ENCODE measurements around the gene CD83.
A peak's percentile ranks its signal among the peaks of the same experiment; 100 is the strongest.
"Not testable (repeated sequence)": the region's sequence is repeated elsewhere in the genome, so short reads cannot be mapped to it uniquely, and the experiment has no call there.

CD83 gene, protein sequence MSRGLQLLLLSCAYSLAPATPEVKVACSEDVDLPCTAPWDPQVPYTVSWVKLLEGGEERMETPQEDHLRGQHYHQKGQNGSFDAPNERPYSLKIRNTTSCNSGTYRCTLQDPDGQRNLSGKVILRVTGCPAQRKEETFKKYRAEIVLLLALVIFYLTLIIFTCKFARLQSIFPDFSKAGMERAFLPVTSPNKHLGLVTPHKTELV

DNA sequence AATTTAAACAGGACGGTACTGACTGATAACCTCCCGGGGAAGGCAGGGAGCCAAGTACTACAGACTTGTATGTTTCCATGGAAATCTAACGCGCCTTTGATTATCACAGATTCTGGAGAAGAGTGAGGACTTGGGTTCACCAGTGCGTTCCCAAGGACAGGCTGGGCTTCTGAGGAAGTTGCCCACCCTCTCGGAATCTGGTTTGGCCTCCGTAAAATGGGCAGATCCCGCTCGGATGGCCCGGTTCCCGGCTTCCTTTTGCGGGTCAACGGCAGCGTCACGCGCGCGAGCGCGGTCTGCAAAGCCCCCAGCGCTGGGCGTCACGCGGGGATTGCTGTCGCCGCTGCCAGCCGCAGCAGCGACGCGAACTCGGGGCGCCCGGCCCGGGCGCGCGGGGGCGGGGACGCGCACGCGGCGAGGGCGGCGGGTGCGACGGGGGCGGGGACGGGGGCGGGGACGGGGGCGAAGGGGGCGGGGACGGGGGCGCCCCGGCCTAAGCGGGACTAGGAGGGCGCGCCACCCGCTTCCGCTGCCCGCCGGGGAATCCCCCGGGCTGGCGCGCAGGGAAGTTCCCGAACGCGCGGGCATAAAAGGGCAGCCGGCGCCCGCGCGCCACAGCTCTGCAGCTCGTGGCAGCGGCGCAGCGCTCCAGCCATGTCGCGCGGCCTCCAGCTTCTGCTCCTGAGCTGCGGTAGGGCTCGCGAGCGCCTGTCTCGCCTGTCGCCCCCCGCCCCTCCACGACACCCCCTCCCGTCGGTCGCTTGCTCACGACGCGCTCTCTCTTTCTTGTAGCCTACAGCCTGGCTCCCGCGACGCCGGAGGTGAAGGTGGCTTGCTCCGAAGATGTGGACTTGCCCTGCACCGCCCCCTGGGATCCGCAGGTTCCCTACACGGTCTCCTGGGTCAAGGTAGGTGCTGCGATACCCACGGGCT, at the start of gene CD83:
Gene CD83 (plus strand): TSS at position 615 of the 933 bp plus-strand sequence. CDS start 40 bp downstream, at position 655.
- peak within 1 kb of the TSS; percentile 67 for H3K4me3 ChIP-seq (ENCODE audit: low read depth, low read length)
- no peak for DNase-seq (ENCODE audit: low read depth)

DNA sequence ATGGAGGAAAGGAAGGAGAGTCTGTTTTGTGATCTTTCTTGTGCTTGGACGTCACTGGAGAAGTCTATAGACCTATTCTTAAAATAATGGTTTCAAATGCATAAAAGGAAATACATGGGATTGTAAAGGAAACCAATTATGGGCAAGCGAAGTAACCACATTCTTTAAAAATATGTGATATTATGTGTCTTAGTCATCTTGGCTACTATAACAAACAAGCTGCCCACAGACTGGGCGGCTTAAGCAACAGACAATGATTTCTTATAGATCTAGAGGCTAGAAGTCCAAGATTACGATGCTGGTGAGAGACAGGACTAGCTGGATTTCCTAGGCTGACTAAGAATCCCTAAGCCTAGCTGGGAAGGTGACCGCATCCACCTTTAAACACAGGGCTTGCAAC, 49.4 kb upstream of the CD83 start:
- peak; percentile 76 for DNase-seq (ENCODE audit: low read depth)
- H3K4me3 ChIP-seq (ENCODE audit: low read depth, low read length): no peak overlapping the region

DNA sequence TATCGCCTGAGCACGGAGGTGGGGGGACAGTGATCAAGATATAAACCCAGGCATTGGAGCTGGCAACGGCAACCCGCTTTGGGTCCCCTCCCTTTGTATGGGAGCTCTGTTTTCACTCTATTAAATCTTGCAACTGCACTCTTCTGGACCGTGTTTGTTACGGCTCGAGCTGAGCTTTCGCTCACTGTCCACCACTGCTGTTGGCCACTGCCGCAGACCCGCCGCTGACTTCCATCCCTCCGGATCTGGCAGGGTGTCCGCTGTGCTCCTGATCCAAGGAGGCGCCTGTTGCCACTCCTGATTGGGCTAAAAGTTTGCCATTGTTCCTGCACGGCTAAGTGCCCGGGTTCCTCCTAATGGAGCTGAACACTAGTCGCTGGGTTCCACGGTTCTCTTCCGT, 48.9 kb upstream of the CD83 start:
- no peak for DNase-seq (ENCODE audit: low read depth)
- no peak overlapping the region for H3K4me3 ChIP-seq (ENCODE audit: low read depth, low read length)

DNA sequence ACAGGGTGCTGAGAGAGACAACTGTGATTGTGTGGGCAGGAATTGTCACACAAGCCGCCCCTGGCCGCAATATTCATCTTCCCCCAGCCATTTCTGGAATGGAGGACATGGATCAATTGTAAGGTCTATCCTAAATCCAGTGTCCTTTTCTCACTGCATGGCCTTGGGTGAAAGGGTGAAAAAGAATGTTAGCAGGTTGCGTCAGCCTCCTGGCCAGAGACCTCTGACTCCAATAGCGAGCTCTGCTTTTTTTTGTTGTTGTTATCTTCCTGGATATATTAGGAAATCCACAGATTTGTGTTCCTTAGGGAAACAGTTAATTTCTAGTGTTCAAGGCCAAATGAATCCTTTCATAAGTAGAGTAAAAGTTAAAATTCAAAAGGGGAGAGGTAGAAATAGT, 47.1 kb upstream of the CD83 start:
- no peak for DNase-seq (ENCODE audit: low read depth)
- H3K4me3 ChIP-seq (ENCODE audit: low read depth, low read length): no peak overlapping the region

DNA sequence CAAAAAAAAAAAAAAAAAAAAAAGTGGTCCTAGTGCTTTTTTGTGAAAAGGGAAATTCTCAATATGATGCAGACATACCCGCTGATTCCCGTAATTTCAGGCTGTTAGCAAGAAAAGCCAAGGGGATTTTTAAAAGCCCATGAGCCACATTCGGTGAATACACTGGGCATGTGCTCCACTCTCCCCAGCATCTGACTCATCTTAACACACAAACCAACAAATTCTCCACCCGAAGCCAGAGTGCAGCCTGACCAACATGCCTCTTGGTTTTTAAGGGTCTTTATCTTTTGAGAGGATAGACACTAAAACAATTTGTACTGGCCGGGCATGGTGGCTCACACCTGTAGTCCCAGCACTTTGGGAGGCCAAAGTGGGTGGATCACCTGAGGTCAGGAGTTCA, 45.5 kb upstream of the CD83 start:
- DNase-seq (ENCODE audit: low read depth): no peak
- no peak overlapping the region for H3K4me3 ChIP-seq (ENCODE audit: low read depth, low read length)

DNA sequence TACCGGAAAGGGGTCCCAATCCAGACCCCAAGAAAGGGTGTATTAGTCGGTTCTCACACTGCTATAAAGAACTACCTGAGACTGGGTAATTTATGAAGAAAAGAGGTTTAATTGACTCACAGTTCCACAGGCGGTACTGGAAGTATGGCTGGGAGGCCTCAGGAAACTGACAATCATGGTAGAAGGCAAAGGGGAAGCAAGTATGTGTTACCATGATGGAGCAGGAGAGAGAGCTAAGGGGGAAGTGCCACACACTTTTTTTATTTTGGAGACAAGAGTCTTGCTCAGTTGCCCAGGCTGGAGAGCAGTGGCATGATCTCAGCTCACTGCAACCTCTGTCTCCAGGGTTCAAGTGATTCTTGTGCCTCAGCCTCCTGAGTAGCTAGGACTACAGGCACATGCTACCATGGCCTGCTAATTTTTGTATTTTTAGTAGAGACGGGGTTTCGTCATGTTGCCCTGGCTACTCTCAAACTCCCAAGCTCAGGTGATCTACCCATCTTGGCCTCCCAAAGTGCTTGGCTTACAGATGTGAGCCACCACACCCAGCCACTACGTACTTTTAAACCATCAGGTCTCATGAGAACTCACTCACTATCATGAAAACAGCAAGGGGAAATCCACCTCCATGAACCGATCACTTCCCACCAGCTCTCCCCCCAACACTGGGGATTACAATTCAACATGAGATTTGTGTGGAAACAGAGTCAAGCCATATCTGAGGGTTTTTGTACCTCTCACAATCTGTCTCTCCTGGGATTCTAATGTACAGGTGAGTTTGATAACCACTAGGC, 43.8 kb upstream of the CD83 start:
- not testable (repeated sequence) for H3K4me3 ChIP-seq (ENCODE audit: low read depth, low read length); DNase-seq (ENCODE audit: low read depth)

DNA sequence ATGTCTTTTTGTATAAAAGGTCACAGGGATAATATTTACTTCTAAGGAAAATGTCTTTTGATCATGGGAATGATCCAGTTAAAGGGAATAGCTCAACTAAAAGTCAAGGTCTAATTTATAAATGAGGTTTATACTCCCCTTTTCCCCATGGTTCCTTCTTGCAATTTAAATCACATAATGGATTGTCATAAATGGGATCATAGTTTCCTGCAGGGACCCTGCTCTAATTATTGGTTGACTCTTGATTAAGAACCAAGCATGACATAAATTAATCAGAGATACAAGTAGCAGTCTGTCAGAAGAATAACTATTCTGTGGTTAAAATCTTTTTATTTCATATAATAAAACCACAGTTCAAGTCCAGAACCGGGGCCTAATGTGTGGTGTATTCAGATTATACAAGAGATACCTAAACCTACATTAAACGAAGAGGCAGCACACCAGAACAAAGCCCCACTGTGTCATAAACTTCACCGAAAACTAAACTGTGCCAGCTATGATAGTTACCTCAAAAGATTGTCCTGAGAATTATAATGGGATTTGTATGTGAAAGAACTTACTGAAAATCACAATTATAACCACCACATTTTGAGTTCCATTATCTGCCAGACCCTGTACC, 43.0 kb upstream of the CD83 start:
- H3K4me3 ChIP-seq (ENCODE audit: low read depth, low read length): peak overlapping the region; percentile 18
- no peak for DNase-seq (ENCODE audit: low read depth)

DNA sequence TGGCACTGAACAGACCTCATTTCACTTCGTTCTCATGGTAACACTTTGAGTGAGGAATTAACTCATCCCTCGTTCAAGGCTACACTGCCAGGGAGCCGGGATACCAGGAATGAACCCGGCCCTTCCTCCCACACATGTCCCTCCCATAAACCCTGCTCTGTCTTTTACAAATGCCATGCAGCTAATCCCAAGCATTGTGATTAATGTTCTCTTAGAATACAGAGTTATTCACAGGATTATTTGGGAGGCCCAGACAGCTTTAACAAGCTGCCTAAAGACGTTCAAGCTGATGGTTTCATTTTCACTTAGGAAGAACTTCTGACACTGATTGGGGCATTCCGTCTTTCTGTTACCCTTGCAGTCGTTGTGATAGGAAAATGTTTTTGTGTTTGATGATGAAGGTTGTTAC, 42.5 kb upstream of the CD83 start:
- DNase-seq (ENCODE audit: low read depth): no peak
- peak overlapping the region; percentile 18 for H3K4me3 ChIP-seq (ENCODE audit: low read depth, low read length)

DNA sequence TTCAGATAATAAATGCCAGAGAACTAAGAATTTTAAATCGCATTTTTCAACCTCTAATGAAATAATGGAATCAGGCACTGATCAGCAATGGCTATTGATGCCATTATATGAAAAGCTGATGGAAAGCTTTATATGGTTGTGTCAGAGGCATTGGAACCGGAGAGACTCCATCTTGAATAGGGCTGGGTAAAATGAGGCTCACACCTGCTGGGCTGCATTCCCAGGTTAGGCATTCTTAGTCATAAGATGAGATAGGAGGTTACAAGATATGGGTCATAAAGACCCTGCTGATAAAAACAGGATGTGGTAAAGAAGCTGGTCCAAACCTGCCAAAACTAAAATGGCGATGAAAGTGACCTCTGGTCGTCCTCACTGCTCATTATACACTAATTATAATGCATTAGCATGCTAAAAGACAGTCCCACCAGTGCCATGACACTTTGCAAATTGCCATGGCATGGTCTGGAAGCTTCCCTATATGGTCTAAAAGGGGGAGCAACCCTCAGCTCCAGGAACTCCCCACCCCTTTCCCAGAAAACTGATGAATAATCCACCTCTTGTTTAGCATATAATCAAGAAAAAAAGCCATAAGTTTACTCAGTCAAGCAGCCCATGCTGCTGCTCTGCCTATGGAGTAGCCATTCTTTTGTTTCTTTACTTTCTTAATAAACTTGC, 40.2 kb upstream of the CD83 start:
- DNase-seq (ENCODE audit: low read depth): no peak
- H3K4me3 ChIP-seq (ENCODE audit: low read depth, low read length): no peak overlapping the region

DNA sequence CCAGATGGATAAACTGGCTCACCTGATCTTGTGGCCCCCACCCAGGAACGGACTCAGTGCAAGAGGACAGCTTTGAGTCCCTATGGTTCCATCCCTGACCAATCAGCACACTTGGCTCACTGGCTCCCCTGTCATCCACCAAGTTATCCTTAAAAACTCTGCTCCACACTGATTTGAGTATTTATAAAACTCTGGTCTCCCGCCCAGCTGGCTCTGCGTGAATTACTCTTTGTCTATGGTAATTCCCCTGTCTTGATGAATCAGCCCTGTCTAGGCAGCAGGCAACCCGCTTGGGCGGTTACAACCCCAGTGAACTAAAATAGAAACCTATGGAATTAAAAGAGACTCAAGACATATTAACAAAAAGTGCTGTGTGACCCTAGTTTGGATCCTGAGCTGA, 38.1 kb upstream of the CD83 start:
- H3K4me3 ChIP-seq (ENCODE audit: low read depth, low read length): no peak overlapping the region
- no peak for DNase-seq (ENCODE audit: low read depth)

DNA sequence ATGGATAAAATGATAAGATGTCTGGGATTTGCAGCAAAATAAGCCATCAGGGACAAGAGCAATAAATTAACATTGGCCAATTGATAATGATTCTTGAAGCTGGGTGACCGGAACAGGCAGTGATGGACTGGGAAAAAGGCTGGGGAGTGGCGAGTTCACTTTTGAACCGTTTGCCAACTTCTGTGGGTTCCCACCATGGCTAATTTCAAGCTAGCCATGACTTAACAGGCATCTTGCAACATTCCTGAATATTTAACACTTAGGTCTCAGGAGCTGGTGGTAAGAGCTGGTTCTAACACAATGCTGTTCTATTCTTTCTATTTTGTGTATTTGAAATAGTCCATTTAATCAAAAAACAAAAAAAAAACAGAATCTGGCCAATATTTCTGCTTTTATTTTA, 37.6 kb upstream of the CD83 start:
- H3K4me3 ChIP-seq (ENCODE audit: low read depth, low read length): no peak overlapping the region
- DNase-seq (ENCODE audit: low read depth): no peak

DNA sequence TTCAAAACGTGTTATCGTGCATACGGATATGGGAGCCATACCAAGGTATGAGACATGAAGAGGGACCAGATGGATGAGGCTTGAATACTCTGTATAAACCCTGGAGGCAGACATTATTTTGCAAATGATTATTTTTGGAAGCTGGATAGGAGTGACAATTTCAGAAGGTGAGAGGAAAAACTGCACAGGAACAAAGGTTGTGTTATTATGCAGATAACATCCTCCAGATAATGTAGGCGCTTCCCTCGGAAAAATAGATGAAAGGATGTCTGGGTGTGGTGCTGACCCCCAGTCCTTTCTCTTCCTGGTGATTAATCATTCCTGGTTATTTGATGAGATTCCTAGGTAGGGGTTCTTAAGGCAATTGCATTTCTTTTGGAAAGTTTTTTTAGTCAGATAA, 36.4 kb upstream of the CD83 start:
- DNase-seq (ENCODE audit: low read depth): no peak
- no peak overlapping the region for H3K4me3 ChIP-seq (ENCODE audit: low read depth, low read length)

DNA sequence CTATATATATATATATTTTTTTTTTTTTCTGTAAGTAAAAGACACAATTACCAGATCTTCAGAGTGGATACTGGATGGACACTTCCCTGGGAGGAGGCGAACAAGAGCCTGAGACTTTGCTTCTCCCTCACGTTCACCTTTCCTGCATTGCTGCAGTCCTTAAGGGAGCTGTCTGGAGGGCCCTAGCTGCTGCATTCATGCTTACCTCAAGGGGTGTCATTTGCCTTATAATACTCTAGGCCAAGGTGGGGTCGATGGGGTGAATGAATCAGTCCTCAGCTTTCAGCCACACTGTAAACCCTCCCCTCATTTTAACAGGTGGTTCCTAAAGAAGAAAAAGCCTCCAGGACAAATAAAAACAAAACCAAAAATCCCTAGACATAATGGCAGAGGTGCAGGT, 34.8 kb upstream of the CD83 start:
- no peak for DNase-seq (ENCODE audit: low read depth)
- H3K4me3 ChIP-seq (ENCODE audit: low read depth, low read length): no peak overlapping the region

DNA sequence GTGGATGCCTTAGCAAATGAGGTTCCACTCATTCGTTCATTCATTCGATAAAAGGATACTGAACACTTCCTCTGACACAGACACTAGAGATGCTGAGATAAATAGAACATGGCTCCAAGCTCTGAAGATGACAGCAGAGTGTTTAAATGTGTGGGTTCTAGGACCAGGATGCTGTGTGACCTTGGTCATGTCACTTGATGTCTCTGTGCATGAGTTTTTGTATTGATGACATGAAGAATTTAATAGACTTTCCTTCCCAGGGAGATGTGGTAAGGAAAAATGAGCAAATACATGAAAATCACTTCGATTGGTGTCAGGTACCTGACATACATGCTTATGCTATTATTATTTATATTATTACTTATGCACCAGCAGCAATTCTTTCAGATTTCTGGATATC, 34.3 kb upstream of the CD83 start:
- no peak for DNase-seq (ENCODE audit: low read depth)
- H3K4me3 ChIP-seq (ENCODE audit: low read depth, low read length): no peak overlapping the region

DNA sequence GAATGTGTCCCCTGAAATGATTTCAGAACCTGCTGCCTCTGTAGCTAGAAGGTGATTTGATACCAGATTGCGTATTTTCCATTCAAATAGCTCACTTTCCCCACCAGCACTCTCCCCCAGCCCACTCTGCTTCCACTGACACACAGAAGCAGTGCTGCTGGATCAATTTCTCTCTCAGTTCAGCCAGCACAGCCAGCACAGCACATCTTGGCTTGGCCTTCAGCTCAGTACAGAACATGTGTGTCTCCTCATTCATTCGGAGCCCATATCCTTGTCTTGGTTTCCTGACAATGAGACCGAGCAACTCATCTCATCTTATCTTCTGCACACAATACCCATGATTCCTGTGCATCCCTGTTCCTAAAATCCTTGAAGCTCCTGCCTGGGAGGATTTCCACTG, 33.8 kb upstream of the CD83 start:
- no peak for DNase-seq (ENCODE audit: low read depth)
- no peak overlapping the region for H3K4me3 ChIP-seq (ENCODE audit: low read depth, low read length)

DNA sequence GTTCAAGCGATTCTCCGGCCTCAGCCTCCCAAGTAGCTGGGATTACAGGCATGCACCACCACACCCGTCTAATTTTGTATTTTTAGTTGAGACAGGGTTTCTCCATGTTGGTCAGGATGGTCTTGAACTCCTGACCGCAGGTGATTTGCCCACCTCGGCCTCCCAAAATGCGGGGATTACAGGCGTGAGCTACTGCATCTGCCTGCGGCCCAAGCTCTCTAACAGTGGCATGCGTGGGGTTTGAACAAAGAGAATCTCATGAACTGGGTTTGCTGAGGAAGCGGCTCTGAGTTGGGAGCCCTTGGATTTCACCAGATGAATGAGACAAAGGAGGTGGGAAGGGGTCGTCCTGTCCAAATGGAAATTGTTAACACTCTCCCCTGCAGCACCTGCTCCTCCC, 33.2 kb upstream of the CD83 start:
- no peak for DNase-seq (ENCODE audit: low read depth)
- H3K4me3 ChIP-seq (ENCODE audit: low read depth, low read length): no peak overlapping the region

DNA sequence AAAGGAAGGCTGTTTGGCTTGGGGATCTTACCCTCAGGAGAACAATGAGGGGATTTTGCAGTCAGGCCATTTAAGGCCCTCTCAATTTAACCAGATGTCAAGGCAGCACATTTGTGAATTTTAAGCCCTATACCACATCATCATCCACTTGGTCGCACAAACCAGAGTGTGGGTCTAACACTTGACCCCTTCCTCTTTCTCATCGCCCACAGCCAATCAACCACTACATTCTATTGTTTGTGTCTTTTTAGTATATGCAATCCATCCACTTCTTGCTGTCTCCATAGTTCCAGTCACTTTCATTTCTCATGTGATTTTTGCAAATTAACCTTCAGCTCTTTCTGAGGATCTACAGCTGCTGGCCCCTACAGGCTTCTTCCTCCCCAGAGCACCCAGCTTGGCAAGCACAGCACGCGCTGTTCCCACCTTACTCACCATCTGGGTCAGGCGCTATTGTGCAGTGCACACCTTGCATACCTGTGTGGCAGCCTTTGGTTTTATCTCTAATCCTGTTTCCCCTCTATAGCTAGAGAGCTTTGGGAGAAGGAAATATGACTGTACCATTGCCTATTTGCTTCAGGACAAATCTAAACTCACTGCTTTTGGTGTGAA, 32.3 kb upstream of the CD83 start:
- no peak for DNase-seq (ENCODE audit: low read depth)
- H3K4me3 ChIP-seq (ENCODE audit: low read depth, low read length): no peak overlapping the region

DNA sequence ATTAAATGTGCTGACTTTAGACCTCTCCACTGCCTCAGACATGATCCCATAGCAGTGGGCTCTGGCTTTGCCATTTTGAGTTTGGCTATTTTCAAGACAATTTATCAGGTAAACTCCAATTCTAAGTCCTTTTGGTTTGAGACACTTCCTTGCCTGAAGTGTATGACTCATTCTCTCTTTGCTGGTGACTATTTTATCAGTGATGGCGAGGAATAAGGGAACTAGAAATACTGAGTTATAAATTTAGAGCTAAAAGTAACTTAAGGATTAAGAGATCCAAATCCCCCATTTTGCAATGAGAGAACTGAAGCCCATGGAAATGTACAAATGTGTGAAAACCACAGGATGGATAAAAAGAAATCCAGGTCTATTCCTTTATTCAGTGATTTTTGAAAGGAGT, 30.9 kb upstream of the CD83 start:
- DNase-seq (ENCODE audit: low read depth): no peak
- H3K4me3 ChIP-seq (ENCODE audit: low read depth, low read length): no peak overlapping the region

DNA sequence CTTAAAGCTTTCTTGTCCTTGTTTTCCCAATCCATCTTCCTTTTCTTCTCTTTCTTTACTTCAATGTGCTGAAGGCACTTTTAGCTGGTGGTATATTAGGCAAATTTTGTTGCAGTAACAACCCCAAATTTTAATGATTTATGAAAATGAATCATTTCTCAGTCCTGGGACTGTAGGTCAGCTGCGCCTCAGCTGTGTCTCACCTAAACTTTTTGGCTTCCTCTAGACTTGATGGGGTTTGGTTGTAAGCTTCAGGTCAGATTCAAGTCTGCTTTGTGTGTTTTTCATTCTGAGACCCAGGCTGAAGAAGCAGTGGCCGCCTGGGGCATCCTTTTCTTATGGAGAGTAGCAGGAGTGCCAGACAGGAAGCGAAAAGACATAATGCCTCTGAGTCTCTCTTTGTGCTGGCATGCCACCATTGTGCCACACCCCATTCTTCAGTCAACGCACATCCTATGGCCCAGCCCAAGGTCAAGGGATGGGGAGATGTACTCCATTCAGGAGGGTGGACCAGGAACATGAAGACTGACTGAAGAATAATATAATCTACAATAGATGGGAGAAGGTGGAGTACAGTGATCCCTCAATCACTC, 28.9 kb upstream of the CD83 start:
- no peak for DNase-seq (ENCODE audit: low read depth)

More for the DNA sequence above, 28.9 kb upstream of the CD83 start:
- H3K4me3 ChIP-seq (ENCODE audit: low read depth, low read length): no peak overlapping the region
